Epithelial cell of esophagus (primary cell): Measurements from ENCODE around the gene KRCC1.
"Not testable (repeated sequence)": the region's sequence is repeated elsewhere in the genome, so short reads cannot be mapped to it uniquely, and the experiment has no call there.

ENCODE experiments used
- DNase-seq: peaks from one replicate; pipeline ENCODE4 v3.0.0; 2010; ENCODE audit warnings: low read depth
- H3K4me3 ChIP-seq: 2 replicates; pipeline ENCODE4 v1.5.1; 2011; ENCODE audit warnings: mild to moderate bottlenecking, low read length, control low read depth
- TF ChIP-seq, protein P1 (sequence below): IDR thresholded peaks from 2 replicates; pipeline ENCODE4 v1.5.1; 2011; ENCODE audit warnings: low read depth, mild to moderate bottlenecking, low read length, control low read depth, inconsistent platforms; ENCODE audit not compliant: insufficient read depth; ENCODE audit errors: missing control alignments

KRCC1 gene

GRCh38 chr2:88018909-88019308 lies 36.7 kb downstream of the KRCC1 start:
- no peak for DNase-seq
- H3K4me3 ChIP-seq = no peak overlapping the region
- TF ChIP-seq, protein P1, sequence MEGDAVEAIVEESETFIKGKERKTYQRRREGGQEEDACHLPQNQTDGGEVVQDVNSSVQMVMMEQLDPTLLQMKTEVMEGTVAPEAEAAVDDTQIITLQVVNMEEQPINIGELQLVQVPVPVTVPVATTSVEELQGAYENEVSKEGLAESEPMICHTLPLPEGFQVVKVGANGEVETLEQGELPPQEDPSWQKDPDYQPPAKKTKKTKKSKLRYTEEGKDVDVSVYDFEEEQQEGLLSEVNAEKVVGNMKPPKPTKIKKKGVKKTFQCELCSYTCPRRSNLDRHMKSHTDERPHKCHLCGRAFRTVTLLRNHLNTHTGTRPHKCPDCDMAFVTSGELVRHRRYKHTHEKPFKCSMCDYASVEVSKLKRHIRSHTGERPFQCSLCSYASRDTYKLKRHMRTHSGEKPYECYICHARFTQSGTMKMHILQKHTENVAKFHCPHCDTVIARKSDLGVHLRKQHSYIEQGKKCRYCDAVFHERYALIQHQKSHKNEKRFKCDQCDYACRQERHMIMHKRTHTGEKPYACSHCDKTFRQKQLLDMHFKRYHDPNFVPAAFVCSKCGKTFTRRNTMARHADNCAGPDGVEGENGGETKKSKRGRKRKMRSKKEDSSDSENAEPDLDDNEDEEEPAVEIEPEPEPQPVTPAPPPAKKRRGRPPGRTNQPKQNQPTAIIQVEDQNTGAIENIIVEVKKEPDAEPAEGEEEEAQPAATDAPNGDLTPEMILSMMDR = no peak

GRCh38 chr2:88018077-88018805 lies 37.3 kb downstream of the KRCC1 start:
- DNase-seq, H3K4me3 ChIP-seq: not testable (repeated sequence)

DNA sequence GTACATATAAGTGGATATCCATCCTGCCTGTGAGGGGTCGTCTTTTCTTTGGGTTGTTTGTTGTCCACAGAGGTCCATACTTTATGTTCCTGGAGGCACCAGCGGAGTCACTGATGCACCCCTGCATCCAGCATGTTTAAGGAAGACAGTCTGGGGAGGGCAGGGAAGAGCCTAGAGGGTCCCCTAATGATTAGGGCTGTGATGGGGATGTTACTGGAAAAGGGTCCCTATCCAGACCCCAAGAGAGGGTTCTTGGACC lies 37.9 kb downstream of the KRCC1 start:
- H3K4me3 ChIP-seq, DNase-seq: not testable (repeated sequence)

- peak; percentile 74 for DNase-seq
- H3K4me3 ChIP-seq = peak overlapping the region; percentile 86
- TF ChIP-seq, protein P1 = no peak
These were observed 38.4 kb downstream of the KRCC1 start for GRCh38 chr2:88016960-88017779.

DNA sequence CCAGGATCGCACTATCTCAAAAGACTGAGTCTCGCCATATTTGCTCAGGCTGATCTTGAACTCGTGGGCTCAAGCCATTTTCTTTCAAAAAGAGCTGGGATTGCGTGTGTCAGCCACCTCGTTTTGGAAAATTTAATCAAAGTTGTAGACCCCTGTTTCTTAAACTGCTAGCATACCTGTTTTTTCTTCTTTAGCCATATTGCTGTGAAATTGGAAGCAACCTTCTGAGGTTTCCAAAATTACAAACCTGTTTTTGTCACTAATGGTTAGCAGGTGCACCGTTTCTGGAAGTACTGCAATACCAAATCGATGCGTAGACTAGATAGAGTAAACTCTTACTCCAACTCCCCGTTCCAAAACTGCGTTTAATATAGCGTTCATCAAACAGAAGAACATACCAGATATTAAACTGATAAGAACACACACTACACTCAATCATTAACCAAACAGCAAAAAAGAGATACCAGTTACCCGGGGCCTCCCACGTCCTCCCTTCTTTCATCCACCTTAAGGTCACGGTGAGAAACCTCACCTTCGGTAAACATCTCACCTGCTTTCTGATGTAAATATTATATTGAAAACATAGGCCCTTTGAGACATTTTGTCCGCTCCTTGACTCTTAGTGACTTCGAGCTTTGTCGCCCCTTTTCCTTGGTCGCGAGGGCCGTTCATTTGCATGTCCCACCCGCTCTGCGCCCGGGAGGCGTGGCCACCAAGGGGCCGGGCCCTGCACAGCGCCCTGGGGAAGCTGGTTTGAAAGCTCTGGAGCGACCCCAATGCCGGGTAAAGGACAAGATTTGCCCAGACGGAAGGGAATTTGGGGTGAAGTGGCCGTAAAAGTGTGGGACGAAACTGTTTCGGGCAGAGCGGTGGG lies 39.3 kb downstream of the KRCC1 start, which contains the start of gene RNU2-63P:
Gene RNU2-63P (minus strand): TSS at position 462 of the 874 bp plus-strand sequence.
- TF ChIP-seq, protein P1 = no peak
- DNase-seq = peak; percentile 79
- H3K4me3 ChIP-seq = peak within 1 kb of the TSS; percentile 86

GRCh38 chr2:88011011-88011410 lies 44.6 kb downstream of the KRCC1 start:
- TF ChIP-seq, protein P1 = no peak
- H3K4me3 ChIP-seq = no peak overlapping the region
- no peak for DNase-seq

- no peak overlapping the region for H3K4me3 ChIP-seq
- DNase-seq = no peak
- TF ChIP-seq, protein P1 = no peak
These were observed 45.4 kb downstream of the KRCC1 start for GRCh38 chr2:88010136-88010535.
